Trophoblast cell (in vitro differentiated cells and primary cell): ENCODE data around the gene ADGRL1.
"Not testable (repeated sequence)": the region's sequence is repeated elsewhere in the genome, so short reads cannot be mapped to it uniquely, and the experiment has no call there.

ENCODE experiments used
- DNase-seq, 2 donors: peaks; one replicate each; pipeline ENCODE4 v3.0.0-alpha.2; 2016
- H2AFZ ChIP-seq: 2 replicates; pipeline ENCODE4 v1.6.1; 2013; ENCODE audit warnings: low read length, moderate library complexity, mild to moderate bottlenecking; ENCODE audit not compliant: insufficient read depth, poor library complexity
- H2AK5ac ChIP-seq: 2 replicates; pipeline ENCODE4 v1.6.1; 2013; ENCODE audit warnings: mild to moderate bottlenecking, low read length
- H2BK120ac ChIP-seq: 2 replicates; pipeline ENCODE4 v1.6.1; 2013; ENCODE audit warnings: low read length, mild to moderate bottlenecking, moderate library complexity; ENCODE audit not compliant: insufficient read depth, poor library complexity
- H2BK12ac ChIP-seq: 2 replicates; pipeline ENCODE4 v1.6.1; 2013; ENCODE audit warnings: mild to moderate bottlenecking, low read length, moderate library complexity
- H2BK5ac ChIP-seq: 2 replicates; pipeline ENCODE4 v1.6.1; 2013; ENCODE audit warnings: low read length, low read depth, moderate library complexity, mild to moderate bottlenecking; ENCODE audit not compliant: poor library complexity
- H3K14ac ChIP-seq: 2 replicates; pipeline ENCODE4 v1.6.1; 2013; ENCODE audit warnings: mild to moderate bottlenecking, low read length
- H3K18ac ChIP-seq: 2 replicates; pipeline ENCODE4 v1.6.1; 2013; ENCODE audit warnings: mild to moderate bottlenecking, low read length
- H3K23ac ChIP-seq: 2 replicates; pipeline ENCODE4 v1.6.1; 2013; ENCODE audit warnings: low read length
- H3K27ac ChIP-seq: 2 replicates; pipeline ENCODE4 v1.5.1; 2013; ENCODE audit warnings: low read depth, mild to moderate bottlenecking, inconsistent platforms, low read length, moderate library complexity
- H3K27me3 ChIP-seq: 2 replicates; pipeline ENCODE4 v1.6.1; 2013; ENCODE audit warnings: inconsistent platforms, mild to moderate bottlenecking, low read length, moderate library complexity; ENCODE audit not compliant: insufficient read depth
- H3K36me3 ChIP-seq, 2 experiments: 1 replicate in 1 of 2; 2 replicates in 1 of 2; pipeline ENCODE4 v1.6.1; 2013; ENCODE audit warnings: low read length in 2 of 2, mild to moderate bottlenecking in 2 of 2, moderate library complexity in 1 of 2; ENCODE audit not compliant: insufficient read depth in 2 of 2, control insufficient read depth in 1 of 2
- H3K4ac ChIP-seq: 2 replicates; pipeline ENCODE4 v1.6.1; 2013; ENCODE audit warnings: low read depth, mild to moderate bottlenecking, low read length, moderate library complexity
- H3K4me1 ChIP-seq, 2 experiments: 1 replicate in 1 of 2; 2 replicates in 1 of 2; pipeline ENCODE4 v1.6.1; 2013; ENCODE audit warnings: low read length in 2 of 2, mild to moderate bottlenecking in 2 of 2, moderate library complexity in 1 of 2; ENCODE audit not compliant: insufficient read depth in 2 of 2, control insufficient read depth in 1 of 2
- H3K4me2 ChIP-seq: 2 replicates; pipeline ENCODE4 v1.6.1; 2013; ENCODE audit warnings: inconsistent platforms, mild to moderate bottlenecking, low read length, moderate library complexity
- H3K4me3 ChIP-seq: 2 replicates; pipeline ENCODE4 v1.5.1; 2013; ENCODE audit warnings: mild to moderate bottlenecking, low read depth, low read length, inconsistent platforms
- H3K79me1 ChIP-seq: one replicate; pipeline ENCODE4 v1.6.1; 2013; ENCODE audit warnings: low read length
- H3K79me2 ChIP-seq: 2 replicates; pipeline ENCODE4 v1.6.1; 2013; ENCODE audit warnings: low read length, mild to moderate bottlenecking; ENCODE audit not compliant: control insufficient read depth, insufficient read depth, poor library complexity
- H3K9ac ChIP-seq: 2 replicates; pipeline ENCODE4 v1.6.1; 2013; ENCODE audit warnings: mild to moderate bottlenecking, low read length
- H3K9me3 ChIP-seq: 2 replicates; pipeline ENCODE4 v1.6.1; 2013; ENCODE audit warnings: low read depth, mild to moderate bottlenecking, control low read depth, inconsistent platforms, low read length; ENCODE audit not compliant: insufficient read depth
- H4K12ac ChIP-seq: 2 replicates; pipeline ENCODE4 v1.6.1; 2013; ENCODE audit warnings: low read depth, mild to moderate bottlenecking, low read length, moderate library complexity
- H4K8ac ChIP-seq: 2 replicates; pipeline ENCODE4 v1.6.1; 2013; ENCODE audit warnings: low read depth, mild to moderate bottlenecking, low read length, moderate library complexity
- H4K91ac ChIP-seq: one replicate; pipeline ENCODE4 v1.6.1; 2013; ENCODE audit warnings: low read depth, mild to moderate bottlenecking, low read length, moderate library complexity
- WGBS: extraction: QIAGEN DNeasy Blood & Tissue Kit; methylation state at CpG from one replicate; pipeline ENCODE4 v1.1.7; 2013; ENCODE audit warnings: missing lambda C conversion rate; ENCODE audit not compliant: insufficient read length, insufficient coverage; ENCODE audit errors: extremely low coverage; 5-methylcytosine and 5-hydroxymethylcytosine counted together

The ADGRL1 gene

GRCh38 chr19:14201481-14201880, 4.5 kb downstream of the ADGRL1 start:
- H4K8ac ChIP-seq, H3K9me3 ChIP-seq, H3K23ac ChIP-seq, H3K79me2 ChIP-seq, H3K36me3 ChIP-seq, H2BK12ac ChIP-seq, H2AFZ ChIP-seq, H2AK5ac ChIP-seq, H3K18ac ChIP-seq, H2BK5ac ChIP-seq, H4K91ac ChIP-seq, H3K27ac ChIP-seq, H4K12ac ChIP-seq, H3K14ac ChIP-seq, H3K4ac ChIP-seq, H2BK120ac ChIP-seq, H3K4me2 ChIP-seq, H3K79me1 ChIP-seq, H3K4me3 ChIP-seq, H3K9ac ChIP-seq, H3K4me1 ChIP-seq: not testable (repeated sequence)
- WGBS, result no CpG with 5 or more reads among the region's 8 CpGs
- DNase-seq, result peak; percentile 76 to 81
- H3K27me3 ChIP-seq, result peaks cover 12% of the 10 kb centered on the region

- H3K9me3 ChIP-seq, H3K18ac ChIP-seq, H3K79me2 ChIP-seq, H3K23ac ChIP-seq, H3K27ac ChIP-seq, H2BK5ac ChIP-seq, H3K27me3 ChIP-seq, H4K12ac ChIP-seq, H3K79me1 ChIP-seq, H3K14ac ChIP-seq, H2BK12ac ChIP-seq, H3K36me3 ChIP-seq, H2BK120ac ChIP-seq, H3K9ac ChIP-seq, H2AFZ ChIP-seq, H3K4me3 ChIP-seq, H3K4me1 ChIP-seq, H3K4ac ChIP-seq, H4K8ac ChIP-seq, H3K4me2 ChIP-seq, H2AK5ac ChIP-seq, H4K91ac ChIP-seq: not testable (repeated sequence)
- no CpG with 5 or more reads among the region's 24 CpGs for WGBS
- peak in 1 of 2 donors; percentile 45 for DNase-seq
Observed at GRCh38 chr19:14200147-14200841, 5.7 kb downstream of the ADGRL1 start.

GRCh38 chr19:14198384-14199376, 7.3 kb downstream of the ADGRL1 start:
- Histone ChIP-seq H3K79me1 (no peaks in the 10 kb centered on the region), H3K9me3 (no peaks in the 10 kb centered on the region), H3K4me3 (no peak overlapping the region), H3K14ac (no peak overlapping the region), H2BK12ac (no peak overlapping the region), H3K18ac (no peak overlapping the region), H2BK5ac (no peak overlapping the region), H4K8ac (no peak overlapping the region), H2AFZ (no peak overlapping the region), H3K9ac (no peak overlapping the region), H3K4me2 (no peak overlapping the region), H4K12ac (no peak overlapping the region), H2AK5ac (no peak overlapping the region), H3K27me3 (no peaks in the 10 kb centered on the region), H4K91ac (no peak overlapping the region), H3K4me1 (no peaks in the 10 kb centered on the region), H2BK120ac (no peak overlapping the region), H3K79me2 (no peaks in the 10 kb centered on the region), H3K23ac (no peak overlapping the region), H3K4ac (no peak overlapping the region), H3K27ac (no peak overlapping the region), H3K36me3 (no peaks in the 10 kb centered on the region)
- no peak for DNase-seq
- no CpG with 5 or more reads among the region's 18 CpGs for WGBS

- Histone ChIP-seq H3K4me1 (no peaks in the 10 kb centered on the region), H3K18ac (no peak overlapping the region), H3K4ac (no peak overlapping the region), H3K9ac (no peak overlapping the region), H2AFZ (no peak overlapping the region), H2BK5ac (no peak overlapping the region), H2AK5ac (no peak overlapping the region), H3K79me2 (no peaks in the 10 kb centered on the region), H3K36me3 (no peaks in the 10 kb centered on the region), H2BK12ac (no peak overlapping the region), H2BK120ac (no peak overlapping the region), H3K27me3 (no peaks in the 10 kb centered on the region), H3K4me3 (no peak overlapping the region), H4K8ac (no peak overlapping the region), H4K12ac (no peak overlapping the region), H3K9me3 (no peaks in the 10 kb centered on the region), H3K27ac (no peak overlapping the region), H3K4me2 (no peak overlapping the region), H3K79me1 (no peaks in the 10 kb centered on the region), H3K14ac (no peak overlapping the region), H4K91ac (no peak overlapping the region), H3K23ac (no peak overlapping the region)
- no peak for DNase-seq
- no CpG with 5 or more reads among the region's 5 CpGs for WGBS
Observed at GRCh38 chr19:14197882-14198281, 8.1 kb downstream of the ADGRL1 start.
